HepG2 (cell line): ENCODE measurements around the gene NAV1. TPM values are rescaled to one million over a fixed set of nuclear protein-coding genes. Genes with fewer than 3 reads are reported as not detected.
A peak's percentile ranks its signal among the peaks of the same experiment; 100 is the strongest.

ENCODE experiments used
- ATAC-seq: fragments of 200-7000 bp; cut with Tn5 transposase; 3 replicates; pipeline ENCODE4 v1.9.1; 2020; ENCODE audit warnings: mild to moderate bottlenecking, moderate library complexity
- BruUV-seq: library from RNA; stranded (reverse); fragments of 400-500 nt; replicated peaks from 2 replicates; lab custom pipeline; 2021; lab: Mats Ljungman, UMichigan
- CTCF ChIA-PET: fragments of 300-600 bp; formaldehyde crosslinking; extraction: SDS; loops from one replicate; lab custom pipeline; 2021; ENCODE audit warnings: low total read pairs, inconsistent platforms, low intra/inter-chr PET ratio; lab: Yijun Ruan, JAX
- POLR2A ChIA-PET: fragments of 350-600 bp; sonication (Branson Sonifier 250); formaldehyde crosslinking; loops from one replicate; lab custom pipeline; 2020; ENCODE audit warnings: antibody characterized with exemption, inconsistent platforms; lab: Yijun Ruan, JAX
- DNase-seq: peaks from one replicate; pipeline ENCODE4 v3.0.0-alpha.2; 2015; ENCODE audit warnings: low spot score
- FAIRE-seq: peaks from 3 replicates; lab custom pipeline; 2011; peaks lifted over from hg19 to GRCh38; lab: Jason Lieb, UNC
- H2AFZ ChIP-seq: one replicate; pipeline ENCODE4 v1.6.1; 2011; ENCODE audit warnings: low read length, inconsistent platforms
- H3K27ac ChIP-seq: fragments of 300-600 bp; 3 replicates; pipeline ENCODE4 v1.8.0; 2011; ENCODE audit warnings: mixed run types, mild to moderate bottlenecking, mixed read lengths, low read length, inconsistent platforms; ENCODE audit not compliant: insufficient read depth; ENCODE audit errors: extremely low read length
- H3K27me3 ChIP-seq, 2 experiments: fragments of 200-600 bp in 1 of 2; 2 replicates in 1 of 2; 3 replicates in 1 of 2; pipeline versions ENCODE4 v1.6.0 to v1.8.0; 2011; ENCODE audit warnings: low read length in 2 of 2, mild to moderate bottlenecking in 2 of 2, moderate library complexity in 2 of 2, inconsistent platforms in 1 of 2; ENCODE audit not compliant: insufficient read depth in 2 of 2, control insufficient read depth in 1 of 2
- H3K36me3 ChIP-seq, 2 experiments: fragments of 200-600 bp in 1 of 2; replicated peaks in 1 of 2; 2 replicates in 1 of 2; 3 replicates in 1 of 2; pipeline versions ENCODE4 v1.5.1 to v1.8.0; 2011; ENCODE audit warnings: low read length in 2 of 2, inconsistent platforms in 1 of 2; ENCODE audit not compliant: insufficient read depth in 2 of 2, control insufficient read depth in 1 of 2
- H3K4me1 ChIP-seq: 2 replicates; pipeline ENCODE4 v1.5.1; 2012; ENCODE audit warnings: low read length, inconsistent platforms; ENCODE audit not compliant: insufficient read depth
- H3K4me2 ChIP-seq: 2 replicates; pipeline ENCODE4 v1.6.0; 2011; ENCODE audit warnings: low read depth, low read length, inconsistent platforms
- H3K4me3 ChIP-seq, 3 experiments: fragments of 200-600 bp in 1 of 3; sonication (generic), shearing (Covaris generic) in 1 of 3; replicated peaks in 1 of 3; 2 replicates each; pipeline ENCODE4 v1.5.1; 2011 to 2016; ENCODE audit warnings: low read length in 3 of 3, inconsistent platforms in 2 of 3, low read depth in 2 of 3, mild to moderate bottlenecking in 2 of 3, control low read depth in 1 of 3, mixed read lengths in 1 of 3; ENCODE audit not compliant: insufficient read depth in 1 of 3
- H3K79me2 ChIP-seq: one replicate; pipeline ENCODE4 v1.6.1; 2011; ENCODE audit warnings: low read length, inconsistent platforms; ENCODE audit not compliant: insufficient read depth
- H3K9ac ChIP-seq: 2 replicates; pipeline ENCODE4 v1.6.0; 2011; ENCODE audit warnings: mild to moderate bottlenecking, low read depth, low read length, inconsistent platforms; ENCODE audit not compliant: insufficient read depth
- H3K9me3 ChIP-seq: 2 replicates; pipeline ENCODE4 v1.5.1; 2012; ENCODE audit warnings: mild to moderate bottlenecking, low read length
- H4K20me1 ChIP-seq: 2 replicates; pipeline ENCODE4 v1.6.0; 2011; ENCODE audit warnings: inconsistent platforms, mild to moderate bottlenecking, low read length, moderate library complexity; ENCODE audit not compliant: insufficient read depth
- ARID5B ChIP-seq: IDR thresholded peaks from 2 replicates; pipeline ENCODE4 v1.4.0; 2020; ENCODE audit warnings: mild to moderate bottlenecking, missing genetic modification reagents
- CREM ChIP-seq, 2 experiments: sonication (generic) in 1 of 2; formaldehyde crosslinking in 1 of 2; IDR thresholded peaks; 2 replicates each; pipeline versions ENCODE4 v1.4.0 to v1.6.1; 2016 to 2020; ENCODE audit warnings: antibody characterized with exemption in 1 of 2, mild to moderate bottlenecking in 1 of 2, missing genetic modification reagents in 1 of 2
- FOSL2 ChIP-seq: sonication (generic); formaldehyde crosslinking; IDR thresholded peaks from 2 replicates; pipeline ENCODE4 v1.4.0; 2020; ENCODE audit warnings: missing genetic modification reagents
- FOXA3 ChIP-seq: IDR thresholded peaks from 2 replicates; pipeline ENCODE4 v1.6.1; 2016; ENCODE audit warnings: missing genetic modification reagents, missing compliant biosample characterization
- FOXK1 ChIP-seq: sonication (generic); formaldehyde crosslinking; IDR thresholded peaks from 2 replicates; pipeline ENCODE4 v1.4.0; 2020; ENCODE audit warnings: low read depth, missing genetic modification reagents, borderline replicate concordance
- HNRNPH1 ChIP-seq: fragments of 200-400 bp; formaldehyde crosslinking; optimal IDR thresholded peaks from 2 replicates; pipeline ENCODE3; 2017; ENCODE audit warnings: mild to moderate bottlenecking, low read depth, low read length
- PATZ1 ChIP-seq: sonication (generic); formaldehyde crosslinking; IDR thresholded peaks from 2 replicates; pipeline ENCODE4 v1.4.0; 2020; ENCODE audit warnings: missing genetic modification reagents
- POGZ ChIP-seq: sonication (generic); formaldehyde crosslinking; IDR thresholded peaks from 2 replicates; pipeline ENCODE4 v1.4.0; 2020; ENCODE audit warnings: mild to moderate bottlenecking, missing genetic modification reagents
- TEAD3 ChIP-seq: optimal IDR thresholded peaks from 2 replicates; pipeline ENCODE3; 2016; ENCODE audit warnings: borderline replicate concordance
- USF2 ChIP-seq, 2 experiments: sonication (generic) in 1 of 2; formaldehyde crosslinking in 1 of 2; IDR thresholded peaks; 2 replicates each; pipeline versions ENCODE4 v1.5.1 to v1.6.1; 2011 to 2020; ENCODE audit warnings: borderline replicate concordance in 1 of 2, low read depth in 1 of 2, low read length in 1 of 2, mild to moderate bottlenecking in 1 of 2, missing genetic modification reagents in 1 of 2, moderate library complexity in 1 of 2
- ZBTB20 ChIP-seq: sonication (generic); formaldehyde crosslinking; IDR thresholded peaks from 2 replicates; pipeline ENCODE4 v1.8.1; 2023; ENCODE audit warnings: missing genetic modification reagents, low read depth, mild to moderate bottlenecking, borderline replicate concordance
- ZBTB21 ChIP-seq: sonication (generic); formaldehyde crosslinking; IDR thresholded peaks from 2 replicates; pipeline ENCODE4 v1.4.0; 2020; ENCODE audit warnings: missing genetic modification reagents
- ZNF33B ChIP-seq: sonication (generic); formaldehyde crosslinking; IDR thresholded peaks from 2 replicates; pipeline ENCODE4 v1.5.1; 2020; ENCODE audit warnings: mild to moderate bottlenecking, missing genetic modification reagents
- ZNF547 ChIP-seq: sonication (generic); formaldehyde crosslinking; IDR thresholded peaks from 2 replicates; pipeline ENCODE4 v1.5.1; 2020; ENCODE audit warnings: mild to moderate bottlenecking, missing genetic modification reagents
- WGBS: methylation state at CpG from one replicate; pipeline ENCODE4 v1.1.6; 2017; ENCODE audit warnings: low lambda C conversion rate; 5-methylcytosine and 5-hydroxymethylcytosine counted together
- in situ Hi-C: cut with HindIII; loops from 2 replicates; pipeline ENCODE4 v1.10.0; 2017; ENCODE audit warnings: low pct_unique_long_range_greater_than_20kb; ENCODE audit not compliant: extremely low pct_ligation_motif_present
- intact Hi-C: fragments of 100-400 bp; cut with micrococcal nuclease; formaldehyde crosslinking; loops from one replicate; pipeline ENCODE4 v1.10.0; 2022; ENCODE audit not compliant: unreplicated experiment
- polyA plus RNA-seq, 8 experiments: library from polyadenylated mRNA; depleted of rRNA in 3 of 8; stranded (reverse) in 7 of 8; unstranded in 1 of 8; fragments of >200 nt; fragmentation: Illumina TruSeq in 4 of 8; extraction: Trizol in 4 of 8; gene quantifications; 2 replicates each; pipeline versions ENCODE4 v1.2.1 to v1.2.3, GENCODE V29; 2011 to 2016; ENCODE audit warnings: low read depth in 4 of 8, missing spikeins in 1 of 8, mixed read lengths in 1 of 8; ENCODE audit not compliant: insufficient read depth in 1 of 8
- total RNA-seq, 5 experiments: library from RNA; depleted of rRNA; stranded (reverse); fragments of >200 nt; fragmentation: Illumina TruSeq; extraction: Trizol; gene quantifications; 2 replicates each; pipeline ENCODE4 v1.2.3, GENCODE V29; 2016; ENCODE audit warnings: low read depth in 1 of 5

NAV1 gene
- total and polyA plus RNA-seq, 2 of the 13 experiments (the other 11 are each of a cell fraction or from before 2014, with no cell fraction given): not detected

GRCh38 chr1:201503397-201504176, 35.3 kb upstream of the NAV1 start:
- peak overlapping the region; percentile 62 for H3K4me2 ChIP-seq
- TF ChIP-seq USF2 (IDR thresholded peaks at IDR 0.05; ENCODE audit: low read depth, low read length): no peak
- TF ChIP-seq USF2 (CRISPR knock-in tag; IDR thresholded peaks at IDR 0.05; ENCODE audit: borderline replicate concordance): peak; percentile 27; the same call in 1 of the 2 replicates
- TF ChIP-seq PATZ1 (CRISPR knock-in tag): peak; percentile 48; the same call in 1 of the 2 replicates
- no peak for TF ChIP-seq POGZ (CRISPR knock-in tag)
- TF ChIP-seq FOSL2: peak; percentile 40; the same call in 1 of the 2 replicates
- TF ChIP-seq FOXK1 (CRISPR knock-in tag): peak; percentile 24; the same call in 1 of the 2 replicates
- TF ChIP-seq ZNF547: no peak
- TF ChIP-seq FOXA3 (CRISPR knock-in tag): peak; percentile 66
- TF ChIP-seq ZNF33B (CRISPR knock-in tag): no peak
- peak; percentile 80 for TF ChIP-seq ZBTB21 (CRISPR knock-in tag)
- TF ChIP-seq ZBTB20 (CRISPR knock-in tag): peak; percentile 37; the same call in 1 of the 2 replicates
- peak; percentile 35 for TF ChIP-seq CREM (IDR thresholded peaks at IDR 0.05)
- TF ChIP-seq CREM (CRISPR knock-in tag; IDR thresholded peaks at IDR 0.05): no peak
- TF ChIP-seq ARID5B (CRISPR knock-in tag): 0 out of 2 replicates have a peak, but pooled peaks have one; percentile 9
- peak; percentile 79 for TF ChIP-seq TEAD3 (CRISPR knock-in tag)
- TF ChIP-seq HNRNPH1: no peak

More at GRCh38 chr1:201503397-201504176, 35.3 kb upstream of the NAV1 start:
- no peaks in the 10 kb centered on the region; a peak in 1 of 5 replicates for H3K27me3 ChIP-seq
- ATAC-seq (peak; percentile 42), DNase-seq (peak; percentile 85), FAIRE-seq (no peak)
- in situ Hi-C loops (no loop called here), intact Hi-C loops (no loop called here)
- peaks cover 84% of the 10 kb centered on the region for H3K4me1 ChIP-seq
- H4K20me1 ChIP-seq: no peaks in the 10 kb centered on the region
- WGBS: 26% methylated on average over 13 of the region's 13 CpGs
- no peaks in the 10 kb centered on the region for H3K9me3 ChIP-seq
- H3K27ac ChIP-seq: peak overlapping the region; percentile 60
- ChIA-PET CTCF (interaction anchor here (1.6 kb wide), 1 partner anchor 9 kb away, joined by 7 read pairs; no protein-coding TSS in a partner anchor), POLR2A (interaction anchor here (0.7 to 3.2 kb wide), 7 partner anchors 9 to 35 kb away, joined by 3 to 17 read pairs (median 8); partner anchors contain the start of gene PHLDA3)
- peak overlapping the region; percentile 51 for H3K9ac ChIP-seq
- H3K36me3 ChIP-seq: no peaks in the 10 kb centered on the region
- no peaks in the 10 kb centered on the region for H3K79me2 ChIP-seq
- peak overlapping the region in 1 of 3 experiments; percentile 24; a peak in 1 of 6 replicates for H3K4me3 ChIP-seq
- TSS peak; percentile 85 for BruUV-seq
- H2AFZ ChIP-seq: no peak overlapping the region
